NK-92 (cell line): ENCODE results near the gene PTPRG.
"Not testable (repeated sequence)": the region's sequence is repeated elsewhere in the genome, so short reads cannot be mapped to it uniquely, and the experiment has no call there.

Experiments used
- DNase-seq: peaks from one replicate; lab custom pipeline; 2025; ENCODE audit not compliant: unreplicated experiment; lab: John Stamatoyannopoulos, UW

PTPRG gene

GRCh38 chr3:61561374-61562041 lies at the start of gene PTPRG:
TSS of gene PTPRG (plus strand) at chr3:61561571. CDS start at chr3:61562288, 717 bp downstream.
- DNase-seq = no peak

- no peak for DNase-seq
These were observed 42.8 kb upstream of the PTPRG start for GRCh38 chr3:61518590-61518989.

GRCh38 chr3:61520966-61521628 lies 40.3 kb upstream of the PTPRG start:
- no peak for DNase-seq

GRCh38 chr3:61522060-61522459 lies 39.3 kb upstream of the PTPRG start:
- no peak for DNase-seq

GRCh38 chr3:61522626-61523025 lies 38.7 kb upstream of the PTPRG start:
- no peak for DNase-seq

GRCh38 chr3:61524933-61525332 lies 36.4 kb upstream of the PTPRG start:
- DNase-seq = no peak

GRCh38 chr3:61526308-61526707 lies 35.1 kb upstream of the PTPRG start:
- DNase-seq = no peak

GRCh38 chr3:61527011-61527410 lies 34.4 kb upstream of the PTPRG start:
- DNase-seq = no peak

GRCh38 chr3:61530355-61530754 lies 31.0 kb upstream of the PTPRG start:
- no peak for DNase-seq

- no peak for DNase-seq
These were observed 29.8 kb upstream of the PTPRG start for GRCh38 chr3:61531528-61531927.

GRCh38 chr3:61532739-61533500 lies 28.5 kb upstream of the PTPRG start:
- DNase-seq = no peak

- no peak for DNase-seq
These were observed 25.5 kb upstream of the PTPRG start for GRCh38 chr3:61535826-61536225.

- no peak for DNase-seq
These were observed 24.0 kb upstream of the PTPRG start for GRCh38 chr3:61537366-61537765.

- no peak for DNase-seq
These were observed 22.9 kb upstream of the PTPRG start for GRCh38 chr3:61538486-61538885.

GRCh38 chr3:61541694-61542093 lies 19.7 kb upstream of the PTPRG start:
- no peak for DNase-seq

- no peak for DNase-seq
These were observed 15.7 kb upstream of the PTPRG start for GRCh38 chr3:61545716-61546115.

- DNase-seq = no peak
These were observed 13.7 kb upstream of the PTPRG start for GRCh38 chr3:61547625-61548024.

- DNase-seq = not testable (repeated sequence)
These were observed 8.7 kb upstream of the PTPRG start for GRCh38 chr3:61552704-61553103.

- DNase-seq = no peak
These were observed 2.1 kb upstream of the PTPRG start for GRCh38 chr3:61559136-61559731.

- no peak for DNase-seq
These were observed 626 bp upstream of the PTPRG start for GRCh38 chr3:61560517-61561373.
